NCI-H82 treated with DMSO at 0.1 percent for 48 hours (cell line): ENCODE measurements around the gene MAP1A.

ENCODE experiments used
- DNase-seq: peaks from one replicate; lab custom pipeline; 2025; ENCODE audit not compliant: unreplicated experiment; lab: John Stamatoyannopoulos, UW

Gene MAP1A

DNA sequence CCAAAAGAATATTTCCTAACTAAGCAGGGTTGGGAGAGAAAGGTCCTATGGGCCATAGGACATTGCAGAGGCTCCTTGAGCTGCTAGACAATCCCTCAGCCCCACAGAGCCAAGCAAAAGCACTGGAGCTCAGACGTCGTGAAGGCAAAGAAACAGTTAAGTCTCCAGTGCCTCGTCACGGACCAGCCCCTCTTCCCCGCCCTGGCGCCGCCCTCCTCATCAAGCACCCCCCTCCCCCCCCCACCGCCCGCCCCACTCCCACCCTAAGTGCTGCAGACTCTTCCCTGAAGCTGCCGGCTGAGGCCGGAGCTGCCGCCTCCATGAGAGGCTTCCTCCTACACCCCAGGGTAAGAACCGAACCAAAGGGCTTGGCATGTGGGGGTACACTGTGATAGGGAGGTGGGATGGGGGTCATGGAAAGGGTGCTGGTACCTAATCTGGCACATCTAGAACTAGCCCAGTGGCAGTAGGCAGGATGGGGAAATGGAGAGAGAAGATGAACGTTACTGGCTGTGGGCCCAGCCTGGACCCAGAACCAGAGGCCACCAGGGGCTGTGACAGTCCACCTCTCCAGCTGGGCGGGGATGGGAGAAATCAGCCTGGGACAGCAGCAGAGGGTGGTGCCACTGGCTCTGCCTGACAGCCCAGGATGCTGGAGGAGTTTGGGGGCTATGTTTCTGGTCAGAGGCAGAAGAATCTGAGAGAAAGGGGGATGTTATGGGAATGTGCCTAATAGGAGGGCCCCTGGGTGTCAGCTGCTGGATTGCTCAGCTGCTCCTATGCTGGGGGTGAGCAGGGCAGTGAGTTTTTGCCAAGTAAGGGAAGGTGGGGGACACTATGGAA, at the start of gene MAP1A:
Gene MAP1A, plus strand, starts transcription at position 255 of the 843 bp plus-strand sequence. CDS start 3,866 bp downstream, outside the sequence.
- peak; percentile 81 for DNase-seq

- no peak for DNase-seq
Observed at GRCh38 chr15:43469867-43470266, 47.5 kb upstream of the MAP1A start.

- no peak for DNase-seq
Observed at GRCh38 chr15:43471975-43472374, 45.4 kb upstream of the MAP1A start.

GRCh38 chr15:43473885-43474284, 43.5 kb upstream of the MAP1A start:
- no peak for DNase-seq

DNA sequence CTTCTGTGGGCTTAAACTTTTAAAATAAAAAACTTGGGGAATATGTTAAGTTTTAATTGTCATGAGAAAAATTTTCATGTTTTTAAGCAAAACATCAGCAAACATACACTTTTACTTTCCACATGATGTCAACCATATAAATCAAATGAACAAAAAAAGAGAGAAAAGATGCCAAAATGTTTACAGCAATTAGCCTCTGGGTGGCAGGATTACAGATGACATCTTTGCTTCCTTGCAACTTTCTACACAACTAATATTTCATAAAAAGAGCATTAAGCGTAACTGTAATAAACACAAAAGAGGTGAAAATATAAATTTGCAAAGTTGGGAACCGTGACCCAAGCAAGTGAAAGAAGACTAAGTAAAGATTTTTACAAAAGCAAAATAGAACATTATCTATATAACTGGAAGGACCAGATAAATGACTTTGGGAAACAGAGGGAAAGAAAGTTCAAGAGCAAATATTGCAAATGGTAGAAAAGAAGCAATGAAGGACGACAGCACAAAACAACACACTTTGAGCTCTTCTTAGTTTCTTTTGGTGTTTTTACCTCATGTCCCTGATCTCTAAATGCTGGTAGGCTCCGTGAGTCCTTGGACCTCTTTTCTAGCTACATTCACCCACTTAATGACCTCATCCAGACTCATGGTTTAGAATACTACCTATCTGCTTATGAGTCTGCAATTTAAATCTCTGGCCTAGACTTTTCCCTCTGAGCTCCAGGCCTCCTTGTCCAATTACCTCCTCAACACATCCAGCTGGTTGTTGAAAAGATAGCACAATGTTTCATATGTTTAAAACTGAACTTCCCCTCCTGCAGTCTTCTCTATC, 33.9 kb upstream of the MAP1A start:
- no peak for DNase-seq

- DNase-seq: no peak
Observed at GRCh38 chr15:43484455-43484854, 33.0 kb upstream of the MAP1A start.

DNA sequence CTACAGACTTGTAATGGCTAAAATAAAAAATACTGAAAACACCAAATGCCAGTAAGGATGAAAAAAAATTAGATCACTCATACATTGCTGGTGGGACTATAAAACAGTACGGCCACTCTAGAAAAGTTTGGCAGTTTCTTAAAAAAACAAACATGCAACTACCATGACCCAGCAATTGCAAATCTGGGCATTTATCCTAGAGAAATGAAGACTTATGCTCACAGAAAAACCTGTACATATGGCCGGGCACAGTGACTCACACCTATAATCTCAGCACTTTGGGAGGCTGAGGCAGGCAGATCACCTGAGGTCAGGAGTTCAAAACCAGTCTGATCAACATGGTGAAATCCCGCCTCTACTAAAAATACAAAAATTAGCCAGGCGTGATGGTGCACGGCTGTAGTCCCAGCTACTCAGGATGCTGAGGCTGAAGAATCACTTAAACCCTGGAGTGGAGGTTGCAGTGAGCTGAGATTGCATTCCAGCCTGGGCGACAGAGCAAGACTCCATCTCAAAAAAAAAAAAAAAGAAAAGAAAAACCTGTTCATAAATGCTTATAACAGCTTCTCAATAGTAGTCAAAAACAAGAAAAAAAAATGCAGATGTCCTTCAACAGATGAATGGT, 30.0 kb upstream of the MAP1A start:
- no peak for DNase-seq

GRCh38 chr15:43488790-43489189, 28.6 kb upstream of the MAP1A start:
- no peak for DNase-seq

DNA sequence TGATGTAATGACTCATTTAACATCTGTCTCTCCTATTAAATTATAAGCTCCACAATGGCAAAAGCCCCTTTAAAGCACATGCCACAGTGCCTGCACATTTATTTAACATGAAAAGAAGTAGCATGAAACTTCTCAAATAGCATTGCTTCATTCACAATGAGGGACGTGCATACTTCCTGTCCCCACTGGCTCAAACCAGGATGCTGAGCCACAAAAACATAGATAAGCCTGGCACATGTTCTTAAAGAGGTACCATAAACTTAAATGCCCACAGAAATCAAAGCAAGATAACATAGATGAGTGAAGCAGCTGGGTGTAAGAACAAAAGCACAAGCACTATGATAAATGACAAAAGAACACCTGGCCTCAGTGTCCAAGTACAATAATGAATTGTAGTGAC, 28.2 kb upstream of the MAP1A start:
- no peak for DNase-seq

DNA sequence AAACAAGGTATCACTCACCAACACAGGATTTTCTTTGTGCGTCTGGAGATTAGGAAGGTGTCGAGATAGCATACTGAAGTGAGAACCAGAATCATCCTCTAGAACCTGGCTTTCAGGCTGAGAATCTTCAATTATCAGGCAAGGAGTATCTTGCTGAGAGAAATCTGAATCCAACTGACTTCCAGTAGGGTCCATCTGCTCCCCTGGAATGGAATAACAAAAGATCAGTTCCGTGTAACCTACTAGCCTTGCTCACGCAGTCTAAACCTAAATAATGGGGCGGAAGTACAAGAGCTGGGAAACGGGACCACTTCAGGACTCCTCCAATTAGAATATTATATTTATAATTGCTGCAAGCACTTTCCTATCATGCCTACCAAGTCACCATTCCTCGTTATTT, 25.1 kb upstream of the MAP1A start:
- no peak for DNase-seq

DNA sequence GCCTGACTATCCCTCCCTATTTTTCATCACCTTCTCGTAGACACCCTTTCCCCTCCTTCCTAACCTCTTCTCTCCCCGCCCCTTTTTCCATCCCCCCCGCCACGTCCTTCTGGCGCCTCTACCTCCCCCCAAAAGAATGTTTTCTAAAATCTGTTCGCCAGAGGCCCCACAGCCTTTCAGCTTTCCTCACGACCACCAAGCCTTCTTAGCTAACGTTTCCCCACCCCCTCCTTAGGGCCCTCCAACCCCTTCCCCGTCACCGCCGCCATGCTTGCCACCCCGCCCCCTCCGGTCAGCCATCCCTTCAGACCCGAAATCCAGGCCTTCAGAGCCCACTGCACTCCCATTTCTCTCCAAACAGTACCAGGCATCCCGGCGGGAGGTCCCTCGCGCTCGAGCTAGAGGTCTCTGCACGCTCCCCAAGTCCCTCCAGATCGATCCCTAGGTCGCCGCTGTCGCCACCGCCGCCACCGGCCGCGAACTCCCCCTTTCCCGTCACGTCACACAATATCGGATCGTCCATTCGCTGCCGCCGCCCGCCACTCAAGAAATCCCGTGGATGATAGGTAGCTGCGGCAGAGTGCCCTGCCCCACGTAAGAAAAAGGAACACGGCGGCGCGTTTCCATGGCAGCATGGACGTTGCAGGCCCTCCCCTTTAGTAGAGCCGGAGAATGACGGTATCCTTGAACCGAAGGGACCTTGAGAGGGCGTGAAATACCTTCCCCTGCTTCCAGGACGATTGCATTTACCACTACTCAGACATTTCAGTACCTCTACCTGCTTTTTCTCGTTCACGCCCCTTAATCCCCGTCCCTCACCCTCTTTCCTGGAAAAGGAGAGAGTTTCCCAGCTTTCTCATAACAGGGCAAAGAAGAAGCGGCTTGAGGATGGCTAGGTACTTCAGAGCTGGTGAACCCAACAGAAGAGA, 24.5 kb upstream of the MAP1A start, which contains the start of gene TP53BP1:
Gene TP53BP1, minus strand, starts transcription at position 484 of the 929 bp plus-strand sequence. Its CDS starts 113 bp downstream, at position 371.
- DNase-seq: peak; percentile 90

- peak; percentile 95 for DNase-seq
Observed at GRCh38 chr15:43493703-43494472, 23.5 kb upstream of the MAP1A start.

- no peak for DNase-seq
Observed at GRCh38 chr15:43498990-43499389, 18.4 kb upstream of the MAP1A start.

DNA sequence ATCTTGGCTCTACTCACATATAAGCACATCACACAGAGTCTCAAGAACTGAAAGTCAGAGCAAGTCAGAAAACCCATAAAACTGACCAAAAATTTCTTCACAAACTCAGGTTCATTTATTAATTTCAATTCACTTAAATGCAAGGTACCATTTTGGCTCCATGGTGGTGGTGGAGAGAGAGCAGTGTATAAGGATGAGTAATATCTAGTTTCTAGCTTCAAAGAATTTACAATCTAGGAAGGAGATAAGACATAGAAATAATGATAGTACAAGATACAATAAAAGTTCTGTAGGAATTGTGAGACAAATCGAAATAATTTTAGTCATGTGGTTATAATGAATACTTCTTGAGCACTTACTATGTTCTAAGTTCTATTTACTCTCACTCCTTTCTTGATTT, 17.8 kb upstream of the MAP1A start:
- no peak for DNase-seq

DNA sequence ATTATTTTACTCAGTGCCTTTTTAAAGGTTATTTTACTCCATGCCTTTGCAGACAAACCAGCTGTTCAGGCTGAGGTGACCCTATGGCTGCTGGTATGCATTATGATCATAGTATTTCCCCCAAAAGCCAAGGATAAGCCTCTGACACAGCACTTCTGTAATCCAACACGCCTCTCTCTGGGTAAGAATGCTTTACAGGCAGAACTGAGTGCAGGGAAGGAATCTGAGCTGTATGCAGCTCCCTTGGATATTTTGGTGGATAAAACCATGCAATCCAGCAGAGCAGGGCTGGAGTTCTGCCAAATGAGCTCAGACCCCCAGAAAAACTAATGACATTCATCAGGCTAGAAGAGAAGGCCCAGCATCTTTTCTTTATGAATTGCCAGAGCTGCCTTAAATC, 11.7 kb upstream of the MAP1A start:
- peak; percentile 22 for DNase-seq

GRCh38 chr15:43508421-43508820, 9.0 kb upstream of the MAP1A start:
- no peak for DNase-seq

DNA sequence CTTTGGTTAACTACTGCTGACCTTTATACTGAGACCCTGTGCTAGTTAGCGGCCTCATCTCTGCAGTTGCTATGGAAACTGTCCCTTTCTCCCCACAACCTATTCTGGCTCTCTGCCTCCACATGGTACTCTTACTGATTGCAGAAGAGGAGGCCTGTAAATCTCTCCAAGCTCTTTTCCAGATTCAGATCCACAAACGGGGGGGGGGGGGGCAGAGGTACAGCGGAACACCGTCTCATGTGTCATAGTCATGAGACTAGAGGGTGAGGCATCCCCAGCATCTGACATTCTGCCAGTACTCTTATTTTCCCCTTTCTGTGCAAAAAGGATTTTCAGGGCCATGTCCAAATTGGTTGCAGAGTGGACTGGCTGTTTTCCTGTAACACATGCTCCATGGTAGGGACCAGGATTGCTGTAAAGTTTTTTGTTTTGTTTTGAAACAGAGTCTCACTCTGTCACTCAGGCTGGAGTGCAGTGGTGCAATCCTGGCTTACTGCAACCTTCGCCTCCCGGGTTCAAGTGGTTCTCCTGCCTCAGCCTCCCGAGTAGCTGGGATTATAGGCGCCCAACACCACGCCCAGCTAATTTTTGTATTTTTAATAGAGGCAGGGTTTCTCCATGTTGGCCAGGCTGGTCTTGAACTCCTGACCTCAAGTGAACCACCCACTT, 8.3 kb upstream of the MAP1A start:
- DNase-seq: no peak

DNA sequence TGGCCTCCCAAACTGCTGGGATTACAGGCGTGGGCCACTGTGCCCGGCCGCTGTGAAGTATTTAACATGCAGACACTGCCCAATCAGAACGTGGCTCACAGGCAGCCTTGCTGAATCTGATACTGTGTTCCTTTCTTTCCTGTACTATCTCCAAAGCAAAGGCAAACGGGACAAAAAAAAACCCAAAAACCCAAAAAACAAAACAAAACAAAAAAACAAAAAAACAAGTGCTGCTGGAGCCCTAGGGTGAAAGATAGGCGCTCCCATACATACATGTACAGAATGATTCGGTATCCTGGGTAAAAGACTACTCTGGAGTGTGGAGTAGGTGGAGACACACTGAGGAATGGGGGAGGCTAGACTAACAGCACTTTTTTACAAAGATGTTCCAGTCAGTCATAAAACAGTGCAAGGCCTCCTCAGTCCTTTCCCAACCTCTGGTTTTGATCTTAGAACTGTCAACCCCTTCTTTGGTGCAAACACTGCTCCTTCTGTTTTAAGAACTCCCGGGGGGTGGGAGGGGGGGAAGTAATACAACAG, 7.7 kb upstream of the MAP1A start:
- DNase-seq: no peak
